C4-2B (cell line): ENCODE measurements around the gene ZDHHC11B.

Experiments used
- CTCF ChIP-seq: fragments of 450-650 bp; conservative IDR thresholded peaks from 2 replicates; pipeline ENCODE4 v1.5.1; 2017; ENCODE audit warnings: mild to moderate bottlenecking
- ZFX ChIP-seq: fragments of 450-650 bp; IDR thresholded peaks from 2 replicates; pipeline ENCODE4 v1.6.1; 2017

GRCh38 chr5:815449-815848 is 30.9 kb upstream of the ZDHHC11B start:
- TF ChIP-seq CTCF (no peak), ZFX (no peak)
